Liver (tissue), 3 donors: ENCODE data around the gene SERPINF2.
A peak's percentile ranks its signal among the peaks of the same experiment; 100 is the strongest.

Source experiments
- EGR1 ChIP-seq, 2 donors: IDR thresholded peaks; 2 replicates each; pipeline ENCODE4 v1.6.1; 2016 to 2018; ENCODE audit warnings: antibody characterized with exemption in 2 of 2, low read depth in 2 of 2
- GABPA ChIP-seq, 2 donors: IDR thresholded peaks in 1 of 2; conservative IDR thresholded peaks in 1 of 2; 2 replicates each; pipeline ENCODE4 v1.6.1; 2016; ENCODE audit warnings: antibody characterized with exemption in 2 of 2, mild to moderate bottlenecking in 1 of 2, moderate library complexity in 1 of 2
- HNF4A ChIP-seq, 2 donors: conservative IDR thresholded peaks; 2 replicates each; pipeline ENCODE4 v1.6.1; 2016; ENCODE audit warnings: antibody characterized with exemption in 2 of 2, mild to moderate bottlenecking in 2 of 2
- JUND ChIP-seq, 2 donors: IDR thresholded peaks; 2 replicates each; pipeline ENCODE4 v1.6.1; 2016; ENCODE audit warnings: antibody characterized with exemption in 2 of 2
- NR2F2 ChIP-seq: IDR thresholded peaks from 2 replicates; pipeline ENCODE4 v1.6.1; 2016; ENCODE audit warnings: antibody characterized with exemption
- RAD21 ChIP-seq, 2 donors: IDR thresholded peaks; 2 replicates each; pipeline ENCODE4 v1.6.1; 2016; ENCODE audit warnings: antibody characterized with exemption in 2 of 2, mild to moderate bottlenecking in 2 of 2
- RXRA ChIP-seq, 2 donors: IDR thresholded peaks; 2 replicates each; pipeline ENCODE4 v1.6.1; 2017 to 2018; ENCODE audit warnings: antibody characterized with exemption in 2 of 2, mild to moderate bottlenecking in 1 of 2
- SP1 ChIP-seq: IDR thresholded peaks from 2 replicates; pipeline ENCODE4 v1.6.1; 2018; ENCODE audit warnings: antibody characterized with exemption, mild to moderate bottlenecking
- TAF1 ChIP-seq: conservative IDR thresholded peaks from 2 replicates; pipeline ENCODE4 v1.6.1; 2016; ENCODE audit warnings: antibody characterized with exemption, mild to moderate bottlenecking
- TF ChIP-seq, protein P1 (sequence below): fragments of 150-350 bp; IDR thresholded peaks from 2 replicates; pipeline ENCODE4 v1.5.1; 2017; ENCODE audit warnings: improper control_type of control experiment, low read depth, low read length; ENCODE audit not compliant: missing input control
- TF ChIP-seq, protein P2 (sequence below): IDR thresholded peaks from 2 replicates; pipeline ENCODE4 v1.6.1; 2016; ENCODE audit warnings: antibody characterized with exemption
- TF ChIP-seq, protein P3 (sequence below): IDR thresholded peaks from 2 replicates; pipeline ENCODE4 v1.6.1; 2016; ENCODE audit warnings: antibody characterized with exemption, mild to moderate bottlenecking
- TF ChIP-seq, protein P4 (sequence below): IDR thresholded peaks from 2 replicates; pipeline ENCODE4 v1.6.1; 2016; ENCODE audit warnings: antibody characterized with exemption
- TF ChIP-seq, protein P5 (sequence below): IDR thresholded peaks from 2 replicates; pipeline ENCODE4 v1.6.1; 2016; ENCODE audit warnings: antibody characterized with exemption
- donor health status: healthy.
- donor health status: healthy.

DNA sequence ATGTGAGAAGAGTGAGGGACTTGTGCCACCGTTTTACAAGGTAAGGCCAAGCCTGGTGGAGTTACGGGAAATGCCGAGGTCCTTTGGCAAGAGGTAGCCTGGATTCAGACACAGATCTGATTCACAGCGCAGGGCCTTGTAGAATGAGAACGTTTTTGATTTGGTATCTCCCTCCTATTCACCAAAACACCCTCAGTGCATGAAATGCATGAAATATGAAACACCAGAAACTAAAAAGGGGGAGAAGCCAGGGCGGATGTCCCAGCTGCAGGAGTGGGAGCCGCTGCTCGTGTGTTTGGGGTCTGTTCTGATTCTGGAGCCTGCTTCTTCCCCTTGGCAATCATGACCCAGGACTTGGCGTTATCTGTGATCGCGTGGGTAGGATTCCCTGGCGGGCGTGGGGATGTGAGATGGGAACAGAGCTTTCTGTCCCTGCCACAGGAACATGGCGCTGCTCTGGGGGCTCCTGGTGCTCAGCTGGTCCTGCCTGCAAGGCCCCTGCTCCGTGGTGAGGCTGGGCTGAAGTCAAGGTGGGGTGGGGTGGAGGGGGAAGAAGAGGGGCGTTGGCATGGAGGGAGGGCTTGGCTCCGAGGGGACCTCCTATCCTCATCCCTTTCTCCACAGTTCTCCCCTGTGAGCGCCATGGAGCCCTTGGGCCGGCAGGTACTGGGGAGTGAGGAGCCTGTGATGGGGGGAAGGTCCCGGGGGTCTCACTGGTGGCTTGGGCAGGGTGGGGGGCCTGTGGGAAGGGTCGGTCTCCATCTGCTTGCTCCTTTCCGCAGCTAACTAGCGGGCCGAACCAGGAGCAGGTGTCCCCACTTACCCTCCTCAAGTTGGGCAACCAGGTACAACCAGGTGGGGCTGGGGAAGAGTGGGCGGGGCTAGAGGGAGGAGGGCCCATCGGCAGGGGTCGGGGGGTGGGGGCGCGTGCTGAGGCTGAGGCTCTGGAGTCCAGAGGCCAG is 2.2 kb downstream of the SERPINF2 start:
- TF ChIP-seq RXRA (IDR thresholded peaks at IDR 0.05), result peak; percentile 17 to 51
- TF ChIP-seq, protein P1, sequence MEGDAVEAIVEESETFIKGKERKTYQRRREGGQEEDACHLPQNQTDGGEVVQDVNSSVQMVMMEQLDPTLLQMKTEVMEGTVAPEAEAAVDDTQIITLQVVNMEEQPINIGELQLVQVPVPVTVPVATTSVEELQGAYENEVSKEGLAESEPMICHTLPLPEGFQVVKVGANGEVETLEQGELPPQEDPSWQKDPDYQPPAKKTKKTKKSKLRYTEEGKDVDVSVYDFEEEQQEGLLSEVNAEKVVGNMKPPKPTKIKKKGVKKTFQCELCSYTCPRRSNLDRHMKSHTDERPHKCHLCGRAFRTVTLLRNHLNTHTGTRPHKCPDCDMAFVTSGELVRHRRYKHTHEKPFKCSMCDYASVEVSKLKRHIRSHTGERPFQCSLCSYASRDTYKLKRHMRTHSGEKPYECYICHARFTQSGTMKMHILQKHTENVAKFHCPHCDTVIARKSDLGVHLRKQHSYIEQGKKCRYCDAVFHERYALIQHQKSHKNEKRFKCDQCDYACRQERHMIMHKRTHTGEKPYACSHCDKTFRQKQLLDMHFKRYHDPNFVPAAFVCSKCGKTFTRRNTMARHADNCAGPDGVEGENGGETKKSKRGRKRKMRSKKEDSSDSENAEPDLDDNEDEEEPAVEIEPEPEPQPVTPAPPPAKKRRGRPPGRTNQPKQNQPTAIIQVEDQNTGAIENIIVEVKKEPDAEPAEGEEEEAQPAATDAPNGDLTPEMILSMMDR, result no peak
- no peak for TF ChIP-seq EGR1 (IDR thresholded peaks at IDR 0.05; ENCODE audit: low read depth in 2 of 2)
- peak; percentile 15 for TF ChIP-seq SP1
- TF ChIP-seq, protein P2, sequence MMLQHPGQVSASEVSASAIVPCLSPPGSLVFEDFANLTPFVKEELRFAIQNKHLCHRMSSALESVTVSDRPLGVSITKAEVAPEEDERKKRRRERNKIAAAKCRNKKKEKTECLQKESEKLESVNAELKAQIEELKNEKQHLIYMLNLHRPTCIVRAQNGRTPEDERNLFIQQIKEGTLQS, result no peak
- no peak for TF ChIP-seq RAD21 (IDR thresholded peaks at IDR 0.05)
- TF ChIP-seq NR2F2, result no peak
- TF ChIP-seq, protein P3, sequence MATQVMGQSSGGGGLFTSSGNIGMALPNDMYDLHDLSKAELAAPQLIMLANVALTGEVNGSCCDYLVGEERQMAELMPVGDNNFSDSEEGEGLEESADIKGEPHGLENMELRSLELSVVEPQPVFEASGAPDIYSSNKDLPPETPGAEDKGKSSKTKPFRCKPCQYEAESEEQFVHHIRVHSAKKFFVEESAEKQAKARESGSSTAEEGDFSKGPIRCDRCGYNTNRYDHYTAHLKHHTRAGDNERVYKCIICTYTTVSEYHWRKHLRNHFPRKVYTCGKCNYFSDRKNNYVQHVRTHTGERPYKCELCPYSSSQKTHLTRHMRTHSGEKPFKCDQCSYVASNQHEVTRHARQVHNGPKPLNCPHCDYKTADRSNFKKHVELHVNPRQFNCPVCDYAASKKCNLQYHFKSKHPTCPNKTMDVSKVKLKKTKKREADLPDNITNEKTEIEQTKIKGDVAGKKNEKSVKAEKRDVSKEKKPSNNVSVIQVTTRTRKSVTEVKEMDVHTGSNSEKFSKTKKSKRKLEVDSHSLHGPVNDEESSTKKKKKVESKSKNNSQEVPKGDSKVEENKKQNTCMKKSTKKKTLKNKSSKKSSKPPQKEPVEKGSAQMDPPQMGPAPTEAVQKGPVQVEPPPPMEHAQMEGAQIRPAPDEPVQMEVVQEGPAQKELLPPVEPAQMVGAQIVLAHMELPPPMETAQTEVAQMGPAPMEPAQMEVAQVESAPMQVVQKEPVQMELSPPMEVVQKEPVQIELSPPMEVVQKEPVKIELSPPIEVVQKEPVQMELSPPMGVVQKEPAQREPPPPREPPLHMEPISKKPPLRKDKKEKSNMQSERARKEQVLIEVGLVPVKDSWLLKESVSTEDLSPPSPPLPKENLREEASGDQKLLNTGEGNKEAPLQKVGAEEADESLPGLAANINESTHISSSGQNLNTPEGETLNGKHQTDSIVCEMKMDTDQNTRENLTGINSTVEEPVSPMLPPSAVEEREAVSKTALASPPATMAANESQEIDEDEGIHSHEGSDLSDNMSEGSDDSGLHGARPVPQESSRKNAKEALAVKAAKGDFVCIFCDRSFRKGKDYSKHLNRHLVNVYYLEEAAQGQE, result no peak
- no peak for TF ChIP-seq GABPA (IDR thresholded peaks at IDR 0.05 in 1 of 2, conservative IDR thresholded peaks at IDR 0.05 in 1 of 2)
- no peak for TF ChIP-seq TAF1
- TF ChIP-seq HNF4A (conservative IDR thresholded peaks at IDR 0.05), result peak in 1 of 2 donors; percentile 14
- TF ChIP-seq, protein P4, sequence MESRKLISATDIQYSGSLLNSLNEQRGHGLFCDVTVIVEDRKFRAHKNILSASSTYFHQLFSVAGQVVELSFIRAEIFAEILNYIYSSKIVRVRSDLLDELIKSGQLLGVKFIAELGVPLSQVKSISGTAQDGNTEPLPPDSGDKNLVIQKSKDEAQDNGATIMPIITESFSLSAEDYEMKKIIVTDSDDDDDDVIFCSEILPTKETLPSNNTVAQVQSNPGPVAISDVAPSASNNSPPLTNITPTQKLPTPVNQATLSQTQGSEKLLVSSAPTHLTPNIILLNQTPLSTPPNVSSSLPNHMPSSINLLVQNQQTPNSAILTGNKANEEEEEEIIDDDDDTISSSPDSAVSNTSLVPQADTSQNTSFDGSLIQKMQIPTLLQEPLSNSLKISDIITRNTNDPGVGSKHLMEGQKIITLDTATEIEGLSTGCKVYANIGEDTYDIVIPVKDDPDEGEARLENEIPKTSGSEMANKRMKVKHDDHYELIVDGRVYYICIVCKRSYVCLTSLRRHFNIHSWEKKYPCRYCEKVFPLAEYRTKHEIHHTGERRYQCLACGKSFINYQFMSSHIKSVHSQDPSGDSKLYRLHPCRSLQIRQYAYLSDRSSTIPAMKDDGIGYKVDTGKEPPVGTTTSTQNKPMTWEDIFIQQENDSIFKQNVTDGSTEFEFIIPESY, result no peak
- TF ChIP-seq, protein P5, sequence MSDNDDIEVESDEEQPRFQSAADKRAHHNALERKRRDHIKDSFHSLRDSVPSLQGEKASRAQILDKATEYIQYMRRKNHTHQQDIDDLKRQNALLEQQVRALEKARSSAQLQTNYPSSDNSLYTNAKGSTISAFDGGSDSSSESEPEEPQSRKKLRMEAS, result no peak
- TF ChIP-seq JUND (IDR thresholded peaks at IDR 0.05), result no peak
